Nephron (organoid): ENCODE data around the gene LINGO3.

Experiments
- H3K27ac Mint-ChIP-seq, 3 experiments: 2 replicates each; pipeline ENCODE4 v1.8.0; 2020; ENCODE audit warnings: mixed read lengths in 3 of 3, mild to moderate bottlenecking in 2 of 3, moderate library complexity in 1 of 3
- H3K27me3 Mint-ChIP-seq: 2 replicates; pipeline ENCODE4 v1.8.0; 2021; ENCODE audit warnings: low read depth, mild to moderate bottlenecking, moderate library complexity, mixed read lengths
- H3K36me3 Mint-ChIP-seq: 2 replicates; pipeline ENCODE4 v1.8.0; 2020; ENCODE audit warnings: low read depth, mixed read lengths
- H3K4me1 Mint-ChIP-seq: 2 replicates; pipeline ENCODE4 v1.8.0; 2020; ENCODE audit warnings: mixed read lengths
- H3K4me3 Mint-ChIP-seq, 3 experiments: 2 replicates each; pipeline ENCODE4 v1.8.0; 2020; ENCODE audit warnings: mild to moderate bottlenecking in 3 of 3, mixed read lengths in 3 of 3, moderate library complexity in 2 of 3
- H3K9me3 Mint-ChIP-seq: 2 replicates; pipeline ENCODE4 v1.8.0; 2020; ENCODE audit warnings: mixed read lengths
- CTCF ChIP-seq, 3 experiments: fragments of 200-600 bp; sonication (generic); IDR thresholded peaks; one replicate each; pipeline ENCODE4 v1.5.0; 2021; ENCODE audit warnings: antibody characterized with exemption in 3 of 3; ENCODE audit not compliant: unreplicated experiment in 3 of 3

LINGO3 gene

GRCh38 chr19:2330255-2330631 is 22.3 kb upstream of the LINGO3 start:
- TF ChIP-seq CTCF (IDR thresholded peaks at IDR 0.05; ENCODE audit: unreplicated experiment in 3 of 3) = no peak
- peaks cover 6% of the 10 kb centered on the region for H3K36me3 Mint-ChIP-seq
- peak overlapping the region; percentile 83 to 91 (median 88) for H3K27ac Mint-ChIP-seq
- peaks cover 3% of the 10 kb centered on the region for H3K27me3 Mint-ChIP-seq
- no peaks in the 10 kb centered on the region for H3K9me3 Mint-ChIP-seq
- peaks cover 64% of the 10 kb centered on the region for H3K4me1 Mint-ChIP-seq
- H3K4me3 Mint-ChIP-seq = peak overlapping the region; percentile 80 to 99 (median 96)

DNA sequence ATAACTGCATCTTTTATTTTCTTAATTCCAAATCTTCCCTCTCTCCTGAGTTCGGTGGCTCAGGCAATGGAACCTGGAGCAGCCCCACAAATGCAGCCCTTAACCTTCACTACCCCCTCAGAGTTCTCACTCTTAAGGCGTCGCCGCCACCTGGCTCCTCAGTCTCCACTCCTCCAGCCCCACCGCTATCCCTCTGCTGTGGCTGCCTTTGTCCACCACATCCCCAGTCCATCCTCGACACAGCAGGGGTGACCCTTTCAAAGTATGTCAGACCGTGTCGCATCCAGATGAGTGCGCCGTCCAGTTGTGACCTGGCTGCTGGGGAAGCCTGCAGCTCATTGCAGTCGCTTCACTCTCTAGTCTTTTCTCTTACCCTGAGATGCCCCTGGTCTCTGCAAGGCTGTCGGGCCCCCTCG is 21.6 kb upstream of the LINGO3 start:
- TF ChIP-seq CTCF (IDR thresholded peaks at IDR 0.05; ENCODE audit: unreplicated experiment in 3 of 3) = no peak
- Mint-ChIP-seq H3K27me3 (peaks cover 3% of the 10 kb centered on the region), H3K4me1 (peaks cover 67% of the 10 kb centered on the region), H3K4me3 (peak overlapping the region; percentile 96 to 99 (median 96)), H3K9me3 (no peaks in the 10 kb centered on the region), H3K27ac (peak overlapping the region; percentile 88 to 98 (median 91)), H3K36me3 (peaks cover 8% of the 10 kb centered on the region)

DNA sequence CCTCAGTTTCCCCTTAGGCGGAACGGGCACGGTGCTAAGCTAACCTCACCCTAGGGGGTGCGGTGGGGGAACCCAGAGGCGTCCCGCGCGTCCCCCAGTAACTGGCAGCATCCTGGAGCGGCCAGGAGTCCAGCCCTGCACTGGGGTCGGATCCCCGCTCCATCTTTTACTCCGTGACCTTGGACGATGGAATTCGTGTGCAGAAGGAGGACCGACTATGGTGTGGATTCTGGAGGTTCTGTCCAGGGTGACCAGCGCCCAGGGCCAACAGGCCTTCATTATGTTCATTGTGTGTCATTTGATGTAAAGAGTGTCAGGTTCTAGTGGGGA is 21.2 kb upstream of the LINGO3 start:
- peaks cover 3% of the 10 kb centered on the region for H3K27me3 Mint-ChIP-seq
- H3K36me3 Mint-ChIP-seq = peaks cover 12% of the 10 kb centered on the region
- no peaks in the 10 kb centered on the region for H3K9me3 Mint-ChIP-seq

GRCh38 chr19:2328401-2329148 is 20.6 kb upstream of the LINGO3 start, which contains the start of the genes LSM7 and SPPL2B:
LSM7 (minus strand) TSS chr19:2328586; CDS start chr19:2328566, 20 bp downstream.
SPPL2B (plus strand) TSS chr19:2328684; CDS start chr19:2328710, 26 bp downstream.
- H3K36me3 Mint-ChIP-seq = peaks cover 14% of the 10 kb centered on the region
- no peak for TF ChIP-seq CTCF (IDR thresholded peaks at IDR 0.05; ENCODE audit: unreplicated experiment in 3 of 3)
- no peaks in the 10 kb centered on the region for H3K9me3 Mint-ChIP-seq
- H3K4me1 Mint-ChIP-seq = peaks cover 68% of the 10 kb centered on the region
- peak within 1 kb of the TSS; percentile 94 to 98 (median 96) for H3K27ac Mint-ChIP-seq
- peaks cover 3% of the 10 kb centered on the region for H3K27me3 Mint-ChIP-seq
- peak within 1 kb of the TSS; percentile 99 for H3K4me3 Mint-ChIP-seq

More for the DNA sequence above, 21.2 kb upstream of the LINGO3 start:
- peak overlapping the region; percentile 88 to 98 (median 91) for H3K27ac Mint-ChIP-seq
- no peak for TF ChIP-seq CTCF (IDR thresholded peaks at IDR 0.05; ENCODE audit: unreplicated experiment in 3 of 3)
- peak overlapping the region; percentile 96 to 99 (median 96) for H3K4me3 Mint-ChIP-seq
- peaks cover 71% of the 10 kb centered on the region for H3K4me1 Mint-ChIP-seq

GRCh38 chr19:2327773-2328400 is 19.9 kb upstream of the LINGO3 start:
- Mint-ChIP-seq H3K9me3 (no peaks in the 10 kb centered on the region), H3K27me3 (peaks cover 3% of the 10 kb centered on the region), H3K36me3 (peaks cover 14% of the 10 kb centered on the region), H3K27ac (peak overlapping the region; percentile 94 to 96 (median 95)), H3K4me1 (peaks cover 64% of the 10 kb centered on the region), H3K4me3 (peak overlapping the region; percentile 99)
- no peak for TF ChIP-seq CTCF (IDR thresholded peaks at IDR 0.05; ENCODE audit: unreplicated experiment in 3 of 3)
